K562 (cell line): ENCODE results near the gene TCF20.

Experiments used
- CREB1 ChIP-seq, 2 experiments: sonication (generic) in 1 of 2; formaldehyde crosslinking in 1 of 2; IDR thresholded peaks; 2 replicates each; pipeline versions ENCODE4 v1.6.1 to v1.8.0; 2012 to 2022; ENCODE audit warnings: inconsistent platforms in 1 of 2, mild to moderate bottlenecking in 1 of 2, missing genetic modification reagents in 1 of 2, moderate library complexity in 1 of 2
- DPF2 ChIP-seq: fragments of 450-650 bp; IDR thresholded peaks from 2 replicates; pipeline ENCODE4 v1.6.1; 2016
- EP400 ChIP-seq: fragments of 450-650 bp; IDR thresholded peaks from 2 replicates; pipeline ENCODE4 v1.6.1; 2017; ENCODE audit warnings: antibody characterized with exemption, mild to moderate bottlenecking, moderate library complexity
- ESRRA ChIP-seq: fragments of 450-650 bp; IDR thresholded peaks from 2 replicates; pipeline ENCODE4 v1.6.1; 2014; ENCODE audit warnings: low read depth, mild to moderate bottlenecking, moderate library complexity, borderline replicate concordance
- FOXM1 ChIP-seq, 2 experiments: fragments of 450-650 bp in 1 of 2; sonication (generic) in 1 of 2; formaldehyde crosslinking in 1 of 2; IDR thresholded peaks; 2 replicates each; pipeline versions ENCODE4 v1.6.1 to v1.9.0; 2017 to 2022; ENCODE audit warnings: low read depth in 2 of 2, mild to moderate bottlenecking in 2 of 2, missing genetic modification reagents in 1 of 2, moderate library complexity in 1 of 2
- HDAC3 ChIP-seq: fragments of 450-650 bp; IDR thresholded peaks from 2 replicates; pipeline ENCODE4 v1.6.1; 2018; ENCODE audit warnings: borderline replicate concordance, mild to moderate bottlenecking, moderate library complexity; ENCODE audit not compliant: partially characterized antibody
- SMARCC2 ChIP-seq: fragments of 450-650 bp; IDR thresholded peaks from 2 replicates; pipeline ENCODE4 v1.6.1; 2017; ENCODE audit warnings: antibody characterized with exemption, moderate library complexity, mild to moderate bottlenecking, low read depth
- TAF15 ChIP-seq: fragments of 200-400 bp; formaldehyde crosslinking; IDR thresholded peaks from 2 replicates; pipeline ENCODE4 v1.6.1; 2017; ENCODE audit warnings: mild to moderate bottlenecking, low read depth, low read length, moderate library complexity
- TF ChIP-seq, protein P1 (sequence below): fragments of 450-650 bp; IDR thresholded peaks from 2 replicates; pipeline ENCODE4 v1.7.1; 2018; ENCODE audit warnings: mild to moderate bottlenecking, low read depth; ENCODE audit not compliant: partially characterized antibody
- TF ChIP-seq, protein P2 (sequence below), 2 experiments: fragments of 450-650 bp; formaldehyde crosslinking in 1 of 2; IDR thresholded peaks; 2 replicates each; pipeline versions ENCODE4 v1.4.0 to v1.6.1; 2014 to 2020; ENCODE audit warnings: mild to moderate bottlenecking in 2 of 2, borderline replicate concordance in 1 of 2, low read depth in 1 of 2
- TF ChIP-seq, protein P3 (sequence below): sonication (generic); formaldehyde crosslinking; IDR thresholded peaks from 2 replicates; pipeline ENCODE4 v1.9.0; 2022; ENCODE audit warnings: mild to moderate bottlenecking, missing genetic modification reagents

DNA sequence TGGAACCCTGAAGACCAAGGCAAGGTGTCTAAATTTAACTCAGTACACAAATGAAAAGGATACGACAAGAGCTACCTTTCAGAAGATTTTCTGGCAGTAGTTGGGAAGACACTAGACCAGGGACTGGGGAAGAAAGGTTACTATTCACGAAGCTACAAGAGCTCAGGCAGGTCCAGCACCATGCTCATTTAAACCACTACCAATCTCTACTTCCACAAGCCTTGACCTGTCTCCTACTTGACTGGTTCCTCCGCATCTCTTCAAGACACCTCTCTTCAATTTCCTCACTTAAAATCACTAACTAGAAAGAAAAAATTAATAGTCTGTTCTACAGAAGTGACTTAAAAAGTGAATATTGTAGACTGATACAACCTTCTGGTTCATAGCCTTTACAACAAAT, 22.9 kb downstream of the TCF20 start:
- TF ChIP-seq SMARCC2 (no peak), DPF2 (no peak), ESRRA (no peak), TAF15 (no peak), HDAC3 (no peak), FOXM1 (IDR thresholded peaks at IDR 0.05; ENCODE audit: low read depth) (no peak), FOXM1 (CRISPR knock-in tag; IDR thresholded peaks at IDR 0.05; ENCODE audit: low read depth) (no peak), CREB1 (IDR thresholded peaks at IDR 0.05) (no peak), CREB1 (CRISPR knock-in tag; IDR thresholded peaks at IDR 0.05) (no peak), EP400 (no peak)
- TF ChIP-seq, protein P1, sequence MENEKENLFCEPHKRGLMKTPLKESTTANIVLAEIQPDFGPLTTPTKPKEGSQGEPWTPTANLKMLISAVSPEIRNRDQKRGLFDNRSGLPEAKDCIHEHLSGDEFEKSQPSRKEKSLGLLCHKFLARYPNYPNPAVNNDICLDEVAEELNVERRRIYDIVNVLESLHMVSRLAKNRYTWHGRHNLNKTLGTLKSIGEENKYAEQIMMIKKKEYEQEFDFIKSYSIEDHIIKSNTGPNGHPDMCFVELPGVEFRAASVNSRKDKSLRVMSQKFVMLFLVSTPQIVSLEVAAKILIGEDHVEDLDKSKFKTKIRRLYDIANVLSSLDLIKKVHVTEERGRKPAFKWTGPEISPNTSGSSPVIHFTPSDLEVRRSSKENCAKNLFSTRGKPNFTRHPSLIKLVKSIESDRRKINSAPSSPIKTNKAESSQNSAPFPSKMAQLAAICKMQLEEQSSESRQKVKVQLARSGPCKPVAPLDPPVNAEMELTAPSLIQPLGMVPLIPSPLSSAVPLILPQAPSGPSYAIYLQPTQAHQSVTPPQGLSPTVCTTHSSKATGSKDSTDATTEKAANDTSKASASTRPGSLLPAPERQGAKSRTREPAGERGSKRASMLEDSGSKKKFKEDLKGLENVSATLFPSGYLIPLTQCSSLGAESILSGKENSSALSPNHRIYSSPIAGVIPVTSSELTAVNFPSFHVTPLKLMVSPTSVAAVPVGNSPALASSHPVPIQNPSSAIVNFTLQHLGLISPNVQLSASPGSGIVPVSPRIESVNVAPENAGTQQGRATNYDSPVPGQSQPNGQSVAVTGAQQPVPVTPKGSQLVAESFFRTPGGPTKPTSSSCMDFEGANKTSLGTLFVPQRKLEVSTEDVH, result no peak
- TF ChIP-seq, protein P2, sequence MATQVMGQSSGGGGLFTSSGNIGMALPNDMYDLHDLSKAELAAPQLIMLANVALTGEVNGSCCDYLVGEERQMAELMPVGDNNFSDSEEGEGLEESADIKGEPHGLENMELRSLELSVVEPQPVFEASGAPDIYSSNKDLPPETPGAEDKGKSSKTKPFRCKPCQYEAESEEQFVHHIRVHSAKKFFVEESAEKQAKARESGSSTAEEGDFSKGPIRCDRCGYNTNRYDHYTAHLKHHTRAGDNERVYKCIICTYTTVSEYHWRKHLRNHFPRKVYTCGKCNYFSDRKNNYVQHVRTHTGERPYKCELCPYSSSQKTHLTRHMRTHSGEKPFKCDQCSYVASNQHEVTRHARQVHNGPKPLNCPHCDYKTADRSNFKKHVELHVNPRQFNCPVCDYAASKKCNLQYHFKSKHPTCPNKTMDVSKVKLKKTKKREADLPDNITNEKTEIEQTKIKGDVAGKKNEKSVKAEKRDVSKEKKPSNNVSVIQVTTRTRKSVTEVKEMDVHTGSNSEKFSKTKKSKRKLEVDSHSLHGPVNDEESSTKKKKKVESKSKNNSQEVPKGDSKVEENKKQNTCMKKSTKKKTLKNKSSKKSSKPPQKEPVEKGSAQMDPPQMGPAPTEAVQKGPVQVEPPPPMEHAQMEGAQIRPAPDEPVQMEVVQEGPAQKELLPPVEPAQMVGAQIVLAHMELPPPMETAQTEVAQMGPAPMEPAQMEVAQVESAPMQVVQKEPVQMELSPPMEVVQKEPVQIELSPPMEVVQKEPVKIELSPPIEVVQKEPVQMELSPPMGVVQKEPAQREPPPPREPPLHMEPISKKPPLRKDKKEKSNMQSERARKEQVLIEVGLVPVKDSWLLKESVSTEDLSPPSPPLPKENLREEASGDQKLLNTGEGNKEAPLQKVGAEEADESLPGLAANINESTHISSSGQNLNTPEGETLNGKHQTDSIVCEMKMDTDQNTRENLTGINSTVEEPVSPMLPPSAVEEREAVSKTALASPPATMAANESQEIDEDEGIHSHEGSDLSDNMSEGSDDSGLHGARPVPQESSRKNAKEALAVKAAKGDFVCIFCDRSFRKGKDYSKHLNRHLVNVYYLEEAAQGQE (IDR thresholded peaks at IDR 0.05; ENCODE audit: borderline replicate concordance), result no peak
- TF ChIP-seq, protein P2 (CRISPR knock-in tag; IDR thresholded peaks at IDR 0.05; ENCODE audit: low read depth), result no peak
- TF ChIP-seq, protein P3, sequence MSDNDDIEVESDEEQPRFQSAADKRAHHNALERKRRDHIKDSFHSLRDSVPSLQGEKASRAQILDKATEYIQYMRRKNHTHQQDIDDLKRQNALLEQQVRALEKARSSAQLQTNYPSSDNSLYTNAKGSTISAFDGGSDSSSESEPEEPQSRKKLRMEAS (CRISPR knock-in tag), result no peak
